Loucy (cell line): ENCODE results near the gene GRIN3B.
"Not testable (repeated sequence)": the region's sequence is repeated elsewhere in the genome, so short reads cannot be mapped to it uniquely, and the experiment has no call there.

ENCODE experiments used
- H2AFZ ChIP-seq: fragments of 200-600 bp; sonication (generic); 2 replicates; pipeline ENCODE4 v1.6.0; 2016; ENCODE audit warnings: antibody characterized with exemption, mild to moderate bottlenecking, low read length, moderate library complexity
- H3F3A ChIP-seq: fragments of 200-600 bp; 2 replicates; pipeline ENCODE4 v1.6.0; 2016; ENCODE audit warnings: antibody characterized with exemption, low read depth, mild to moderate bottlenecking
- H3K27me3 ChIP-seq: fragments of 200-600 bp; sonication (generic); 2 replicates; pipeline ENCODE4 v1.6.1; 2014; ENCODE audit warnings: low read length, mild to moderate bottlenecking; ENCODE audit not compliant: insufficient read depth, poor library complexity, severe bottlenecking
- H3K36me3 ChIP-seq: fragments of 200-600 bp; sonication (generic); 2 replicates; pipeline ENCODE4 v1.6.1; 2016; ENCODE audit warnings: low read length; ENCODE audit not compliant: insufficient read depth
- H3K4me1 ChIP-seq: fragments of 200-600 bp; sonication (generic); 2 replicates; pipeline ENCODE4 v1.5.1; 2014; ENCODE audit warnings: low read length, mild to moderate bottlenecking; ENCODE audit not compliant: insufficient read depth, poor library complexity, severe bottlenecking
- H3K4me2 ChIP-seq: fragments of 200-600 bp; sonication (generic); 2 replicates; pipeline ENCODE4 v1.6.0; 2014; ENCODE audit warnings: antibody characterized with exemption, low read length, low read depth, mild to moderate bottlenecking; ENCODE audit not compliant: poor library complexity, severe bottlenecking
- H3K4me3 ChIP-seq: fragments of 200-600 bp; sonication (generic); 2 replicates; pipeline ENCODE4 v1.5.1; 2014; ENCODE audit warnings: low read length, mild to moderate bottlenecking, mixed read lengths; ENCODE audit not compliant: poor library complexity, severe bottlenecking
- H3K79me2 ChIP-seq: fragments of 200-600 bp; sonication (generic); 2 replicates; pipeline ENCODE4 v1.6.1; 2014; ENCODE audit warnings: low read length; ENCODE audit not compliant: insufficient read depth
- H3K9ac ChIP-seq: fragments of 200-600 bp; sonication (generic); 2 replicates; pipeline ENCODE4 v1.6.0; 2014; ENCODE audit warnings: mild to moderate bottlenecking, low read depth, low read length, moderate library complexity; ENCODE audit not compliant: poor library complexity, severe bottlenecking
- H3K9me2 ChIP-seq: fragments of 200-600 bp; sonication (generic); replicated peaks from 2 replicates; pipeline ENCODE4 v1.6.1; 2016; ENCODE audit warnings: low read depth, low read length, mixed read lengths
- H3K9me3 ChIP-seq: fragments of 200-600 bp; sonication (generic); 2 replicates; pipeline ENCODE4 v1.6.1; 2014; ENCODE audit warnings: mild to moderate bottlenecking, antibody characterized with exemption, low read length, low read depth; ENCODE audit not compliant: insufficient read depth
- H4K20me1 ChIP-seq: fragments of 200-600 bp; sonication (generic); 2 replicates; pipeline ENCODE4 v1.6.0; 2014; ENCODE audit warnings: antibody characterized with exemption, low read length, mild to moderate bottlenecking; ENCODE audit not compliant: insufficient read depth, poor library complexity, severe bottlenecking
- CTCF ChIP-seq: fragments of 200-600 bp; sonication (generic); conservative IDR thresholded peaks from 2 replicates; pipeline ENCODE4 v1.5.1; 2014; ENCODE audit warnings: mild to moderate bottlenecking, antibody characterized with exemption, low read length
- EZH2phosphoT487 ChIP-seq: fragments of 200-600 bp; IDR thresholded peaks from 2 replicates; pipeline ENCODE4 v1.6.1; 2018; ENCODE audit warnings: antibody characterized with exemption, mild to moderate bottlenecking, moderate library complexity, borderline replicate concordance

The GRIN3B gene

DNA sequence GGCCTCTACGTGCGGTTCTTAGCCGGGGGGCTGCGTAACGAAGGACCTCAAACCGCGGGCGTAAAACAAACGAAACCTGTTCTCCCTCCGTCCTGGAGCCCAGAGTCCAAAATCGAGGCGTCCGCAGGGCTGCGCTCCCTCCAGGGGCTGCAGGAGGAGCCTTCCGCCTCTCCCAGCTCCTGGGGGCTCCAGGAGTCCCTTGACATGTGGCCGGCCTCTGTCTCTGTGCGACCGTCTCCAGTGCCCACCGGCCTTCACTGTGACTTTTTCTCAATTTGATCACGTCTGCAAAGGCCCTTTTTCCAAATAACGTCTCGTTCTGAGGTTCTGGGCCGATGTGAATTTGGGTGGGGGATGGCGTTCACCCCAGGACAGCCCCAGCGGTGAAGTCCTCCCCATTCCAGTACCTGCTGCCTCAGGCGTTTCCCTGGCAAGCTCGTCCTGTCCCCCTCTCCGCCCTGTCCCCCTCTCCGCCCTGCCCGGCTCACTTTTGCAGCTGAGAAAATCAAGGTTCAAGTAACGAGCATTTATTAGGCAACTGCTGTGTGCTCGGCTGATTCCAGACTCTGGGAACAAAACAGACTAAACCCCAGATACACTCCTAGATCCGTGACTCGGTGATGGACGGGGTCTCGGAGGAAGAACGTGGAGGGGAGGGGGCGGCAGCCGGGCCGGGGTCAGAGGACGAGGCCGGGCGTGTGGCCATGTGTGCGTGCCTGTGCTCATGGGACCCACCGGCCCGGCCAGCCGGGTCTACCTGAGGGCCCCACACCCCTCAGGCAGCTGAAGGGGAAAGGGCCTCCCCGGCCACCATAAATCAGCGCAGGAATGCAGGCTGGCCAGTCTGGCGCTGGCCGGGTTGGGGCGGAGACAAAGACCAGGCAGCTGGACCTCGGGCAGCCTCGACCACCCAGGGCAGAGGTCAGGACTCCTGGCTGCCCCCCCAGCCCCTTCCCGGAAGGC, 44.1 kb upstream of the GRIN3B start:
- no peaks in the 10 kb centered on the region for H3K27me3 ChIP-seq
- no peak overlapping the region for H3K9ac ChIP-seq
- H3F3A ChIP-seq, result no peaks in the 10 kb centered on the region
- H3K4me2 ChIP-seq, result no peak overlapping the region
- H3K79me2 ChIP-seq, result peaks cover 23% of the 10 kb centered on the region; the same call in 1 of the 2 replicates
- H2AFZ ChIP-seq, result no peak overlapping the region
- H3K9me2 ChIP-seq, result no peaks in the 10 kb centered on the region
- no peaks in the 10 kb centered on the region for H3K9me3 ChIP-seq
- H3K4me3 ChIP-seq, result no peak overlapping the region
- peaks cover 2% of the 10 kb centered on the region for H4K20me1 ChIP-seq
- TF ChIP-seq CTCF, result no peak
- TF ChIP-seq EZH2phosphoT487, result no peak
- no peaks in the 10 kb centered on the region for H3K4me1 ChIP-seq
- peaks cover 9% of the 10 kb centered on the region; the same call in 1 of the 2 replicates for H3K36me3 ChIP-seq

- no peak overlapping the region for H3K4me2 ChIP-seq
- peaks cover 23% of the 10 kb centered on the region; the same call in 1 of the 2 replicates for H3K79me2 ChIP-seq
- no peaks in the 10 kb centered on the region for H3F3A ChIP-seq
- H2AFZ ChIP-seq, result no peak overlapping the region
- H4K20me1 ChIP-seq, result peaks cover 2% of the 10 kb centered on the region
- no peaks in the 10 kb centered on the region for H3K9me2 ChIP-seq
- H3K36me3 ChIP-seq, result peaks cover 9% of the 10 kb centered on the region; the same call in 1 of the 2 replicates
- H3K27me3 ChIP-seq, result no peaks in the 10 kb centered on the region
- H3K4me1 ChIP-seq, result no peaks in the 10 kb centered on the region
- no peak overlapping the region for H3K4me3 ChIP-seq
- no peak for TF ChIP-seq CTCF
- TF ChIP-seq EZH2phosphoT487, result no peak
- no peak overlapping the region for H3K9ac ChIP-seq
- H3K9me3 ChIP-seq, result no peaks in the 10 kb centered on the region
Measured at GRCh38 chr19:956766-957440, 43.3 kb upstream of the GRIN3B start.

GRCh38 chr19:957578-957977, 42.6 kb upstream of the GRIN3B start:
- H3K9me2 ChIP-seq, H3K9me3 ChIP-seq, H3K4me1 ChIP-seq, H3K27me3 ChIP-seq, H3K4me2 ChIP-seq, H2AFZ ChIP-seq, H3K36me3 ChIP-seq, H3K4me3 ChIP-seq, H3F3A ChIP-seq, H3K9ac ChIP-seq, H4K20me1 ChIP-seq: not testable (repeated sequence)
- peaks cover 23% of the 10 kb centered on the region; the same call in 1 of the 2 replicates for H3K79me2 ChIP-seq
